COLO668 (cell line): ENCODE results near the gene RALGDS.
A peak's percentile ranks its signal among the peaks of the same experiment; 100 is the strongest.

Experiments
- DNase-seq: peaks from one replicate; lab custom pipeline; 2025; ENCODE audit not compliant: unreplicated experiment; lab: John Stamatoyannopoulos, UW

Gene RALGDS

GRCh38 chr9:133151601-133152525, 30.8 kb upstream of the RALGDS start:
- no peak for DNase-seq

- DNase-seq: no peak
Observed at GRCh38 chr9:133151041-133151440, 30.0 kb upstream of the RALGDS start.

GRCh38 chr9:133149130-133150015, 28.3 kb upstream of the RALGDS start:
- DNase-seq: peak; percentile 97

GRCh38 chr9:133148199-133149129, 27.4 kb upstream of the RALGDS start:
- DNase-seq: peak; percentile 78

GRCh38 chr9:133147412-133148198, 26.6 kb upstream of the RALGDS start:
- DNase-seq: peak; percentile 83

GRCh38 chr9:133146746-133147411, 25.8 kb upstream of the RALGDS start:
- DNase-seq: no peak

- DNase-seq: no peak
Observed at GRCh38 chr9:133144904-133145851, 24.1 kb upstream of the RALGDS start.

- peak; percentile 78 for DNase-seq
Observed at GRCh38 chr9:133144142-133144903, 23.3 kb upstream of the RALGDS start.

GRCh38 chr9:133143639-133144141, 22.6 kb upstream of the RALGDS start:
- DNase-seq: no peak

- peak; percentile 52 for DNase-seq
Observed at GRCh38 chr9:133142684-133143622, 21.9 kb upstream of the RALGDS start.

- DNase-seq: peak; percentile 82
Observed at GRCh38 chr9:133141833-133142595, 21.0 kb upstream of the RALGDS start.

GRCh38 chr9:133140606-133141005, 19.6 kb upstream of the RALGDS start:
- no peak for DNase-seq

GRCh38 chr9:133140174-133140505, 19.1 kb upstream of the RALGDS start:
- no peak for DNase-seq

GRCh38 chr9:133139246-133140173, 18.5 kb upstream of the RALGDS start:
- DNase-seq: no peak
